ENCODE data around the gene SLC34A3. TPM values are rescaled to one million over a fixed set of nuclear protein-coding genes. Genes with fewer than 3 reads are reported as not detected.

Gene SLC34A3
- total and polyA plus RNA-seq, 4 donors, result 0.06 to 1.6 (median 0.95) TPM; not detected in 1

DNA sequence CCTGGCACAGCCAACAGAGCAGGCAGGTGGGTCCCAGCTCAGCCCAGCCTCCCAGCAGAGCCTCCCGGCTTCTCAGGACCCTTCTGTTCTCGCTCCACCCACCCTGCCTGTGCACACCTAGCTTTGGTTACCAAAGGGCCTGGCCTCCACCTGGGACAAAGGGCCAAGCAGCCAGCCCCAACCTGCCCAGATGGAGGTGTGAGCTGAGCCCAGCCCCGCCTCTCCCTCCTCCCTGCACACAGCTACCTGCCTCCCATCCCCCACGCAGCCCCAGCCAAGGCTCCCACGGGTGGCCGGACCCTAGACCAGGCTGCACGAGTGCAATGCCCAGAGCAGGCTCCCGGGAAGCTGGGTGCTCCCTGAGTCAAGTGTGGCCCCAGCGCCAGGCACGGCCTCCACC, 35.8 kb upstream of the SLC34A3 start:
- peaks cover 63% of the 10 kb centered on the region for H3K4me1 ChIP-seq (ENCODE audit: control insufficient read depth, insufficient read depth, low read length)
- no peak overlapping the region for H3K4me3 ChIP-seq (ENCODE audit: low read depth, low read length)
- H3K27ac ChIP-seq (ENCODE audit: low read depth, low read length), result no peak overlapping the region

DNA sequence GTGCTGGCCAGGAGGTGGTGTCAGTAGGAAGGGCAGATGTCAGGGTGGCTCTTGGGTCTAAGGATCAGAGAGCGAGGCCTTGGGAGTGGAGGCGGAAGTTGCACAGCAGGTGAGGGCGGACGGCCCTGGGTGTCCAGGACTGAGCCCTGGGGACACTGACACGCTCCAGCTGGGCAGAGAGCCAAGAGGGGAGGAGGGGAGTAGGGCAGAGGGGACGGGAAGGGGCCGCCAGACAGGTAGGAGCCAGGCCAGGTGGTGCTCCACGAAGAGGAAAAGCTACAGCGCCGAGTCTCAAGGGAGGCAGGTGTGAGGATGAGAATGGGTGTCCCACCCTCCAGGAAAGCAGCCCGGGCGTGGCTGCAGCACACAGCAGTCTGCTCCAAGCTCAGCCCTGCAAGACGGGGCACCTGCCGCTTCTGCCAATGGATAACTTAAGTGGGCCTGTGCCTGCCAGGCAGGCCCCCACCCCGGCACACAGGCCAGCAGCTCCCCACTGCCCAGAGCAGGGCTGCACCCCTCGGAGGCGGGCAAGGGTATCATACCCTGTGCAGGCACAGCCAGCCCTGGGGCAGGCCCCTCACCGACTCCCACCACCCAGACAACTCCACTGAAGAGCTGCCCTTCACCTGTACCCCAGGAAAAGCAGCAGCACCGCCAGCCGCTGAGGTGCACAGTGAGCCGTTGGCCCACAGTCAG, 35.0 kb upstream of the SLC34A3 start:
- Histone ChIP-seq H3K4me1 (ENCODE audit: control insufficient read depth, insufficient read depth, low read length) (peaks cover 55% of the 10 kb centered on the region), H3K4me3 (ENCODE audit: low read depth, low read length) (no peak overlapping the region), H3K27me3 (ENCODE audit: control insufficient read depth, insufficient read depth, low read length) (no peaks in the 10 kb centered on the region), H3K36me3 (ENCODE audit: control insufficient read depth, insufficient read depth, low read length) (peaks cover 87% of the 10 kb centered on the region), H3K27ac (ENCODE audit: low read depth, low read length) (no peak overlapping the region), H3K9me3 (ENCODE audit: control insufficient read depth, insufficient read depth, low read length) (no peaks in the 10 kb centered on the region)
- no peak for DNase-seq (ENCODE audit: low read depth in 4 of 6, low spot score in 6 of 6)
- 86% methylated on average over 19 of the region's 21 CpGs for WGBS (ENCODE audit: insufficient coverage)

More for the DNA sequence above, 35.8 kb upstream of the SLC34A3 start:
- Histone ChIP-seq H3K9me3 (ENCODE audit: control insufficient read depth, insufficient read depth, low read length) (no peaks in the 10 kb centered on the region), H3K27me3 (ENCODE audit: control insufficient read depth, insufficient read depth, low read length) (no peaks in the 10 kb centered on the region), H3K36me3 (ENCODE audit: control insufficient read depth, insufficient read depth, low read length) (peaks cover 94% of the 10 kb centered on the region)
- DNase-seq (ENCODE audit: low read depth in 4 of 6, low spot score in 6 of 6), result no peak
- 80% methylated on average over 10 of the region's 10 CpGs for WGBS (ENCODE audit: insufficient coverage)

DNA sequence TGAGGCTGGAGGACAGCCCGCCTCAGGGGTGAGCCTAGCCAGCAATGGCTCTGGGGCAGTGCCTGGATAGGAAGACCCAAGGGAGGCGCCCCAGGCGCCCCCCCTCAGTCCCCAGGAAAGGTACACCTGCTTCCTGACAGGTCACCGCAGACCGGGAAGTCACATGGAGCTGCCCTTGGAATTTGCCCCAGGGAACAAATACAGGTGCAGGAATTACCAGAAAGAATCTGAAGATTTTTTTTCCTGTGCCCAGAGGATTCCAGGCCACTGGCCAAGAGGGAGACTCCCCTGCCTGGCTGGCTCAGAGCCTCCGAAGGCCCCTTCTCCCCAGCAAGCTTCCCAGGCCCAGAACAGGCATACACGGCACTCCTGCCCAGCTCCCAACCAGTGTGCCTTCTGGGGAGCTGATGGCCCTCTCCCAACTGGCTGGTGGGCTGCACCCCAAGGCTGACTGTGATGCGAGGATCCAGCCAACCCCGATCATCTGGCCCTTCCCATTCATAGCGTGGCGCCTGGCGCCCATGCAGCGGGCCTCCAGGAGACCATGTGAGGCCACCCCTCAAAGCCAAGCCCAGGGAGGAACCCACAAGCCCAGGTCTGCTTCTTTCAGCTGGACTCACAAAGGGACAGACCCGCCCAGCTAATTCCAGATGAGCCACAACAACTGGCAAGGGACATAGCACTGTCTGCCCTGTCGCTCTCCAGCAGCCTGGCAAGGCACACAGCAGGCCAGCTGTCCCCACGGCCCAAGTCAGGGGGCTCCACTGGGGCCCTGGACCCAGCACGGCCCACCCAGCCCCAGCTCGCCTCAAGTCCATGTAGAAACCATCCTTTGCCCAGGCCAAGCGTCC, 32.4 kb upstream of the SLC34A3 start:
- Histone ChIP-seq H3K36me3 (ENCODE audit: control insufficient read depth, insufficient read depth, low read length) (peaks cover 66% of the 10 kb centered on the region), H3K27ac (ENCODE audit: low read depth, low read length) (no peak overlapping the region), H3K27me3 (ENCODE audit: control insufficient read depth, insufficient read depth, low read length) (no peaks in the 10 kb centered on the region), H3K4me1 (ENCODE audit: control insufficient read depth, insufficient read depth, low read length) (peaks cover 57% of the 10 kb centered on the region), H3K9me3 (ENCODE audit: control insufficient read depth, insufficient read depth, low read length) (no peaks in the 10 kb centered on the region), H3K4me3 (ENCODE audit: low read depth, low read length) (no peak overlapping the region)
- 83% methylated on average over 19 of the region's 19 CpGs for WGBS (ENCODE audit: insufficient coverage)
- DNase-seq (ENCODE audit: low read depth in 4 of 6, low spot score in 6 of 6), result no peak

DNA sequence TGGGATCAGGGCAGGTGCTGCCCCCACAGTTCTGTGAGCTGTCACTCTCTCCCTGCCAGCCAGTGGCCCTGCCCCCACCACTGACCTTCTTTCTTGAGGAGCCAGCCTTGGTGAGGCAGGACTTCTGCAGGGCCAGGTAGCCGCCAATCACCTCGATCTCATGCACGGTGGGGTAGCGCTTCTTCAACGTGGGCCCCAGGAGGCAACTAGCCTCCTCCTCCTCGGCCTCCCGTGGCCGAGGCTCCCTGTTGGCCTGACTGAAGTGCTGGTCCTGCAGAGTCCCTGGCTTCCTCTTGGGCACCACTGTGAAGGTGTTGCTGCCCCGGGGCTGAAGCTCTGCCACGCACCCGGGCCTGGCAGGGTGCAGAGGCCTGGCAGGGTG, 31.8 kb upstream of the SLC34A3 start:
- H3K36me3 ChIP-seq (ENCODE audit: control insufficient read depth, insufficient read depth, low read length), result peaks cover 62% of the 10 kb centered on the region
- no peak overlapping the region for H3K27ac ChIP-seq (ENCODE audit: low read depth, low read length)
- H3K4me3 ChIP-seq (ENCODE audit: low read depth, low read length), result no peak overlapping the region
- H3K27me3 ChIP-seq (ENCODE audit: control insufficient read depth, insufficient read depth, low read length), result no peaks in the 10 kb centered on the region
- no peak for DNase-seq (ENCODE audit: low read depth in 4 of 6, low spot score in 6 of 6)
- WGBS (ENCODE audit: insufficient coverage), result 82% methylated on average over 8 of the region's 11 CpGs
- peaks cover 61% of the 10 kb centered on the region for H3K4me1 ChIP-seq (ENCODE audit: control insufficient read depth, insufficient read depth, low read length)
- no peaks in the 10 kb centered on the region for H3K9me3 ChIP-seq (ENCODE audit: control insufficient read depth, insufficient read depth, low read length)

DNA sequence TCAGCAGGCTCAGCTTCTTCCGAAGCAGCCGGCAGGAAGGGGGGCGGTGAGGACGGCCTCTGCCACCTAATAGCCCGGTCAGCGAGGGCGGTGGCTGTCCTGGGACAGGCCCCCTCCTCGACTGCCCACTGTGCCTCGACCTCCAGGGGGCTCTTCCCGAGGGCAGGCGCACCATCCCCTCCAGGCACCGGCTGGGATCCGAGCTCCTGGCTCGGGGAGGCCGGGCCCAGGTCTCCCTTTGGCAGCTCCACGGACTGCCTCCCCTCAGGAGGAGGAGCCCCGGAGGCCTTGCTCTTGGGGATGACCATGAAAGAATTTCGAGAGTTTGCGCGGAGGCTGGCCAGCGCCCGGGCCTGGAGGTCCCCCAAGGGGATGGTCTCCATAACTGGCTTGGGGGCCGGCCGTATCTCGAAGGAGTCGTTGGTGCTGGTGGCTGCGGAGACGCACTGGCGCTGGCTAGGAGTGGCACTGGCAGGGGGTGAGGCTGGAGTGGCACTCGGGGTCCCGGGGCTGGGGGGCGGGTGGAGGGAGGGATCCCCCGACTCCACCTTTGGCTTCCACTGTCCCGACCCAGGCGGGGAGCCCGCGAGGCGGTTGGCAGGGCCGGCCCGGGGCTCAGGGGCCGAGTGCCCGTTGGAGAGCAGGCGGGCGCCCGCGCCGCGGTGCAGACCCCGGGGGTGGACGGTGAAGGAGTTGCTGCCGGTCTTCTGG, 31.1 kb upstream of the SLC34A3 start:
- Histone ChIP-seq H3K9me3 (ENCODE audit: control insufficient read depth, insufficient read depth, low read length) (no peaks in the 10 kb centered on the region), H3K4me3 (ENCODE audit: low read depth, low read length) (peak overlapping the region; percentile 24), H3K27ac (ENCODE audit: low read depth, low read length) (no peak overlapping the region), H3K4me1 (ENCODE audit: control insufficient read depth, insufficient read depth, low read length) (peaks cover 64% of the 10 kb centered on the region), H3K36me3 (ENCODE audit: control insufficient read depth, insufficient read depth, low read length) (peaks cover 55% of the 10 kb centered on the region), H3K27me3 (ENCODE audit: control insufficient read depth, insufficient read depth, low read length) (no peaks in the 10 kb centered on the region)
- DNase-seq (ENCODE audit: low read depth in 4 of 6, low spot score in 6 of 6), result no peak
- 23% methylated on average over 38 of the region's 51 CpGs for WGBS (ENCODE audit: insufficient coverage)

DNA sequence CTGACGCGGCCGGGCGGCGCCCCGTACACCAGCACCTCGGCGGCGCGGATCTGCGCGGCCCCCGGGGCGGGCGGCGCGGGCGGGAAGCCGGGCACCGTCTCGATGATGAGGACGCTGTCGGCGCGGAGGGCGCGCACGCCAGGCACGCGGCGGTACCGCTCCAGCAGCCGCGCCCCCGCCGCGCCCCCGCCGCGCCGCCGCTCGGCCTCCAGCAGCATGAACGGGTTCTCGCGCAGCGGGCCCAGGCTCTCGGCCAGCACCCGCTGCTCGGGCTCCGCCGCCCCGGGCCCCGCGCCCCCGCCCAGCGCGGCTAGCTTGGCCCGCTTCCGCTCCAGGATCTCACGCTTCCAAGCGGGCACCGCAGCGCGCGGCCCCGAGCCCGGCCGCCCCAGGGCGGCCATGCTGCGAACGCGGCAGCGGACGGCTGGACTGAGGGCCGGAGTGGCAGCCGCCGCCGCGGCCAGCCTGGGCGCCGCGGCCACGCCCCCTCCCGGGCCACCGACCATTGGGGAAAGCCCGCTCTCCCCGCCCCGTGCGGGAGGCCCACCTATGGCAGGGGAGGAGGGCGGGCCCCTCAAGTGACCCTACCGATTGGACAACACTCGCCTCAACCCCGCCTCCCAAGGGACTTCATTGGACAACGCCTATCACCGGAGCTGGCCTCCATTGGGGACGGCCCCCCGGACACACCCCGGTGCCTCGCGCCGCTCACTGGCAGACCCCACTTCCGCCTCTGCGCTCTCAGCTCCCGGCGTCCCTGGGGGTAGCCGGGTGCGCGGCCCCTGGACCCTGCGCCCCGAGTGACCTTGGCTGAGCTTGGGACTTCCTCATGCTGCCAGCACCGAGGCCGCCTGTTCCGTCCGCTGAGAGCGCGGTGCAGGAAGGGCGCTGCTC, 30.1 kb upstream of the SLC34A3 start, which contains the start of gene TPRN:
Gene TPRN, minus strand, starts transcription at position 431 of the 894 bp plus-strand sequence. Its CDS starts 30 bp downstream, at position 401.
- Histone ChIP-seq H3K36me3 (ENCODE audit: control insufficient read depth, insufficient read depth, low read length) (peaks cover 46% of the 10 kb centered on the region), H3K9me3 (ENCODE audit: control insufficient read depth, insufficient read depth, low read length) (no peaks in the 10 kb centered on the region), H3K4me3 (ENCODE audit: low read depth, low read length) (peak within 1 kb of the TSS; percentile 70), H3K27ac (ENCODE audit: low read depth, low read length) (peak within 1 kb of the TSS; percentile 61), H3K27me3 (ENCODE audit: control insufficient read depth, insufficient read depth, low read length) (no peaks in the 10 kb centered on the region), H3K4me1 (ENCODE audit: control insufficient read depth, insufficient read depth, low read length) (peaks cover 60% of the 10 kb centered on the region)
- under 1% methylated on average over 117 of the region's 118 CpGs for WGBS (ENCODE audit: insufficient coverage)
- peak; percentile 89 to 100 (median 96) for DNase-seq (ENCODE audit: low read depth in 4 of 6, low spot score in 6 of 6)

GRCh38 chr9:137201205-137201868, 29.4 kb upstream of the SLC34A3 start:
- DNase-seq (ENCODE audit: low read depth in 4 of 6, low spot score in 6 of 6), result no peak
- WGBS (ENCODE audit: insufficient coverage), result 12% methylated on average over 17 of the region's 23 CpGs
- Histone ChIP-seq H3K9me3 (ENCODE audit: control insufficient read depth, insufficient read depth, low read length) (no peaks in the 10 kb centered on the region), H3K4me1 (ENCODE audit: control insufficient read depth, insufficient read depth, low read length) (peaks cover 64% of the 10 kb centered on the region), H3K27ac (ENCODE audit: low read depth, low read length) (peak overlapping the region; percentile 61), H3K4me3 (ENCODE audit: low read depth, low read length) (peak overlapping the region; percentile 70), H3K27me3 (ENCODE audit: control insufficient read depth, insufficient read depth, low read length) (no peaks in the 10 kb centered on the region), H3K36me3 (ENCODE audit: control insufficient read depth, insufficient read depth, low read length) (peaks cover 39% of the 10 kb centered on the region)

GRCh38 chr9:137202966-137203365, 27.7 kb upstream of the SLC34A3 start:
- no peak for DNase-seq (ENCODE audit: low read depth in 4 of 6, low spot score in 6 of 6)
- no peaks in the 10 kb centered on the region for H3K27me3 ChIP-seq (ENCODE audit: control insufficient read depth, insufficient read depth, low read length)
- 84% methylated on average over 8 of the region's 8 CpGs for WGBS (ENCODE audit: insufficient coverage)
- H3K4me3 ChIP-seq (ENCODE audit: low read depth, low read length), result no peak overlapping the region
- H3K4me1 ChIP-seq (ENCODE audit: control insufficient read depth, insufficient read depth, low read length), result peaks cover 58% of the 10 kb centered on the region
- no peak overlapping the region for H3K27ac ChIP-seq (ENCODE audit: low read depth, low read length)
- H3K9me3 ChIP-seq (ENCODE audit: control insufficient read depth, insufficient read depth, low read length), result no peaks in the 10 kb centered on the region
- peaks cover 27% of the 10 kb centered on the region for H3K36me3 ChIP-seq (ENCODE audit: control insufficient read depth, insufficient read depth, low read length)

Measured in spinal cord (tissue), 10 donors.